NCI-H82 (cell line): ENCODE results near the gene ASAP2.

Experiments
- DNase-seq: peaks from one replicate; lab custom pipeline; 2025; lab: John Stamatoyannopoulos, UW

ASAP2 gene

DNA sequence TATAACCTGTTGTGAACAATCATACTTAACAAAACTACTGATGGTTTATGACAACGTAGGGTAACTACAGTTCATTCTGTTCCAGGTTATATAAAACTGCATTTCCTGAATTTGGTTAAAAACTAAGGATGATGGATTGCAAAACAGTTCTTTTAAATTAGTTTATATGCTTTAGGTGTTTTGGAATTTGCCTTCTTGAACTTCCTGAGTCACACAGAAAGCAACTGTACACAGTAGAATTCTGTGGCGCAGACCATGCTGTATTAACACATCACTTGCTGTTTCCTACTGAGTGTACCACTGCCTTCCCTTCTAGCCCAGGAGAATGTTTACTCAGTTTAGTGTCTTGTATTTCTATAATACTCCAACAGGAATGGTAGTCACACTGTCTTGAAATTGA, 197.3 kb downstream of the ASAP2 start:
- no peak for DNase-seq

DNA sequence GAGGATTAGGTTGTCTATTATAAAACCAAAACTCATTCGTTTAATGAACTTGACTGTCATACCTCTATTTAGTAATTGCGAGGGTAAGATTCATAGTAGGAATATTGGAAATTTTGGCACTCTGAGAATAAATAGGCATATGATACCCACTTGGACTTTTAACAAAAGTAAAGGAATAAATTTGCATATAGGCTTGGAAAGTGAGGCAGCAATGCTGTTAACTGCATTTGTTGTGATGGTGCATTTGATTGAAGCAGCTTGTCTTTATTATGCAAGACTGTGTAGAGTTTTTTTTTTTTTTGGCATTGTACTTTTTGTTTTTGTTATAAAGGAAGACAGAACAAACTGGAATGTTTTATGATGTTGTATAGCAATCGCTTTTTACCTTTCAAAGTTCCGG, 197.8 kb downstream of the ASAP2 start:
- DNase-seq, result no peak

DNA sequence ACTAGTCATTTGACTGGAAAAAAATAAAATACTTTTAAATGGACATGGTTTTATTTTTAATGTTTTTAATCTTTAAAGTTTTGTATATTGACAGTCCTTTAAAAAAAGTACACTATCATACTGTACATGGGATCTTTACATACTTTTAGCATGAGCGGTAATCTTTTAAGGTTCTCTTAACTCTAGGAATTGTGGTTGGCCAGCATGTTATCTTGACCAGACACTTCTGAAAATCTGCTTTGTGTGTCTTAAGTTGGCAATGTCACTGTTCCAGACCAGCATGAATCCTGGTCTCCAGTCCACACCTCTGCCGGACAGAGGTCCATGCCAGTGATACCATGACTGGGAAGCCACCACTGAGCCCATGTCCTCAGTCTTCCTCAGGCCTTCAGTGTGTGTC, 199.0 kb downstream of the ASAP2 start:
- DNase-seq, result no peak

DNA sequence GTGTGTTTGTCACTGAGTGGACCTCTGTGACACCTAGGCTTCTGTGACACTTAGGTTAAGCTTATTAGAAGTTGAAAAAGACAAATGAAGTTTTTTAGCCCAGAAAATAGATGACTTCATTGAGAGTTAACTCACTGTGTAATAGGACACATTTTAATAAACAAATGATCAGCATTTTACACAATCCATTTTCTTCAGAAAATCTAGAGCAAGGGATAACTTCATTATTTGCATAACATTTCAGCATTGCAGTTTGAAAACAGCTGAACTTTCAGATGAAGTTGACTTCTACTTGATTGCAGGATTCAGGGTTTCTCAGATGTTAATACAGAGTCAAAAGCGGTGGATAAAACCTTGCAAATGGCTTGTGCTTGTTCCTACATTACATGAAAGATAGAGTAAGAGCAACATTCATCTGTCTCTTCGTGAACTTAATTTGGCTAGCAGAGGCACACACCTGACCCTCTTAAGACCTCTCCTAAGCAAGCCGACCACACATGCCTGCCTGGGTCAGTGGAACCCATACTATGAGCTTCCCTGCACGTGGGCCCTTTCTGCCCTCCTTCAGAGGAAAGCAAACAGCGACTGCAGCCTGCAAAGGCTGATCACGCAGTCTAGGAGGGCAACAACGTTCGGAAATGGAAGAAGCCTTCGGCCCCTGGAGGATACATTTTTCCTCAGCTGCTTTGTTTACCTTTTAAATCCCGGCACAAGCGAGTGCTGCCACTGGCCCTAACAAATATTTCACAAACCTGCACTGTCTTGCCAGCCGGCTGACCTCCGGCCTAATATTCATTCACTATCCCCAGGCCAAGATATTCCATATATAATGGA, 200.1 kb downstream of the ASAP2 start:
- no peak for DNase-seq

DNA sequence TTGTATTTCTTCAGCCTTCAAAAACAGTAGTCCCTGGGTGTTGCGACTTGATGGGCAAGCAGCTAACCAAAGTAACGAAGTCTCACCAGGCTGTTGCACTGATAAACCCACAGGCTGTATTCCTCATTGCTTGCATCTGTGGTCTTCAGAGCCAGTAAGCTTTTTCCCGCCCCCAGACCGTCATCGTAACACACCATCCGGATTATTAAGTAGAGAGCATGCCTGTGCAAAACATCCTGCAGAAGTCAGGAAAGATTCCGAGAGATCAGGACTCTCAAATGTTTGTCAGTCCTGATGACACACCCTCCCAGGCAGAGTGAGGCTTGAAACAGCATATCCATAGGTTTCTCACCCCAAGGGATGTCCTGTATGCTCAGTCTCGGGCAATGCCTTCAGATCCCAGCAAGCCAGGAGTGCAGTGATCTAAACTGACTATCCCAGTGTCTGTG, 200.8 kb downstream of the ASAP2 start:
- peak; percentile 72 for DNase-seq

DNA sequence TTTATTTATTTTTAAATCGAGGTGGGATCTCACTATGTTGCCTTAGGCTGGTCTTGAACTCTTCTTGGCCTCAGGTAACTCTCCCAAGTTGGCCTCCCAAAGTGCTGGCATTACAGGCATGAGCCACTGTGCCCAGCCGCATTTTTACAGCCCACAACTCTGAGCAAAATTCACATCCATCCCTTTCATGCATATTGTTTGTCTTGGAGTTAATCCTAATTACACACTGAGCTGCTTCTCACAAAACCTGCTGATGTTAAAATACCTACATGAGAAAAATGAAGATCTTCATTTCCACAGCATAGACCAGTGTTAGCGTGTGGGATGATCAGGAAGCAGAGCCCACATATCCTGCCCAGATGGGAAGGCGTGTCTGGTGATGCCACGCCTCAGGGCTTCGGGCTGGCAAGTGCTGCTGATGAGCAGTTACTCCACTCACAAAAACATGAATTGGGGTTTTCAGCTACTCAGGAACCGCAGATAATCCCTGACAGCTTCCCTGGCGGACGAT, 202.1 kb downstream of the ASAP2 start:
- DNase-seq, result peak; percentile 80

DNA sequence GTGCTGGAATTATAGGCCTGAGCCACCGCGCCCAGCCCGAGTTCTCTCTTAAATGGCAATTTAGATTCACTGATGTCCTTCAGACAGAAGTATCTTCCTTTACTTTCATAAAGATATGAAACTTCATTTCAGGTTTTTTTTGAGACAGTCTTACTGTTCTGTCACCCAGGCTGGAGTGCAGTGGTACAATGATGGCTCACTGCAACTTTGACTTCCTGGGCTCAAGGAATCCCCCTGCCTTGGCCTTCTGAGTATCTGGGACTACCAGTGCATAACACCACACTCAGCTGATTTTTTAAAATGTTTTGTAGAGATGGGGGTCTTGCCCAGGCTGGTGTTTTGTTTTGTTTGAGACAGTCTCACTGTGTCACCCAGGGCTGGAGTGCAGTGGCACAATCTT, 203.5 kb downstream of the ASAP2 start:
- no peak for DNase-seq

DNA sequence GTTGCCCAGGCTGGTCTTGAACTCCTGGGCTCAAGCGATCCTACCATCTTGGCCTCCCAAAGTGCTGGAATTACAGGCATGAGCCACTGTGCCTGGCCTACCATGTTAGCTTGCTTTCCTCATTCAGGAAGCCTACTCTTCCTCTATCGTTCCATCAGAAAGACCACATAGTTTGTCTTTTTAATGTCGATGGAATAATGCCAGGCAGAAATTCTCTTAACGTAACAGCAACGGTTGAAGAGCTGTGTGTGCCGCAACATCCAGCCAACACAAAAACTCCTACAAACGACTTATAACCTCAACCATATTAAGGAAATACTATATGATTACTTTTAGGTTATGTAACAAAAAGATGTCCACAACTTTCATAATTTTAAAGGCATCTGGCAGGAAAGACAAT, 206.2 kb downstream of the ASAP2 start:
- DNase-seq, result no peak

DNA sequence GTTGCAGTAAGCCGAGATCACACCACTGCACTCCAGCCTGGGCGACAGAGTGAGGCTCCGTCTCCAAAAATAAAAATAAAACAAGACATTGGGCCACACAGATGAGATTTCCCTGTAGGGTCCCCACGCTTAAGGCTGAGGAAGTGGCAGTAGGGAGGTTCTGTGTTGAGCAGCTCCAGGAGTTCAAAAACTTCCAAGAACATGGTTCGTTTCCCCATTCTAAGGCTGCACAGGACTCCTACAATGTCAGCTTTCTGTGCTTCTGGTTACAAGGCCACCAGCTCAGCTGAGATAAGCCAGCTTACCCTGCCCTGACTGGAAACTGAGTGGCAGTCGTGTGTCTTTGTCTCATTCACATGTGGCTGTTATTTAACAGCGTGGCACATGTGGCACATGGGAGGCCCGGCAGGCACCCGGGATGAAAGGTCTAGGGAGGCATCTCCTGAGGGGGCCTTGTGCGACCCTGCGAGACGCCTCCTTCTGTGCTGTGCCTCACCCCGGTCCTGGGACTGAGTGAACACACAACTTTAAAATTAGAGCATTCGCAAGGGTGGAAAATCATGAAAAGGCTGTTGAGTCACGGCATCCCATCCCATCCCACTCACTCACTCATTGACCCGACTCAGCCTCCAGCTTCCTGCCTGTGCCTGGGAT, 209.0 kb downstream of the ASAP2 start:
- no peak for DNase-seq

DNA sequence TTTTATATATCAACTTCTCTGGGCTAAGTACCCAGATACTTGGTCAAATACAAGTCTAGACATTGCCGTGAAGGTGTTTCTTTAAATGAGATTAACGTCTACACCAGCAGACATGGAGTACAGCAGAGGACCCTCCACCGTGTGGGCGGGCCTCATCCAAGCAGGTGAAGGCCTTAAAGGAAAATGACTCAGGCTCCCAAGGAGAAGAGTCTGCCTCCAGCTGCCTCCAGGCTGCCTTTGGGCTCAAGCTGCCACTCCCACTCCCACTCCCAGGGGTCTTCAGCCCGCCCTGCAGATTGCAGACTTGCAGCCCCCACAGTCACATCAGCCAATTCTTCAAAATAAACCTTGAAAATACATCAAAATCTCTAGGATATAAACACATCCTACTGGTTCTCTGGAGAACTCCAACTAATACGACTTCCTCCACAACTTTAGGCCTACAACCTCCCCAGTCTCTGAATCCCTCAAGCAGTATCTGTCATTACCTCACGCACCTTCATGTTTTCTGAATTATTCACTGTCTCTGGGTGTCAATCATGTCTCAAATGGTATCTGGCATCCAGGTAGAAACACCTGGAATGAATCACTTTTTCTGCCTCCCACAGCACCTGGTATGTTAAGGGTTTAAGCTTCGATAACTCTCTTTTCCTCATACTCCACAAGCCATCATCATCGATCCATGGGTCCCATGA, 209.8 kb downstream of the ASAP2 start:
- DNase-seq, result no peak

DNA sequence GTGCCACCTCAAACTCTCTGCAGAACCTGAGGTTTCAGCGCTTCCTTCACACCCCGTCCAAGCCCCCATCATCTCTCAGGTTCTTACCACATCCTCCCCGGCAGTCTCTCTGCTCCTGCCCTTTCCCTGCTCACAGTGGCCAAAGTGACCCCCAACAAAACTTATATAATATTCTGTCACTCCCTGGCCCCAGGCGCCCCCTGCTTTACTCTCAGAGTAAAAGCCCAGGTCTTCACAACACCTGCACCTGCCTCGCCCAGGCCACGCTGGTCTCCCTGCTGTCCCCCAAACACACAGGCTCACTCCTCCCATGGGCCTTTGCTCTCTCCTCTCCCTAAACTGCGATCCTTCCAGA, 210.3 kb downstream of the ASAP2 start:
- DNase-seq, result no peak

DNA sequence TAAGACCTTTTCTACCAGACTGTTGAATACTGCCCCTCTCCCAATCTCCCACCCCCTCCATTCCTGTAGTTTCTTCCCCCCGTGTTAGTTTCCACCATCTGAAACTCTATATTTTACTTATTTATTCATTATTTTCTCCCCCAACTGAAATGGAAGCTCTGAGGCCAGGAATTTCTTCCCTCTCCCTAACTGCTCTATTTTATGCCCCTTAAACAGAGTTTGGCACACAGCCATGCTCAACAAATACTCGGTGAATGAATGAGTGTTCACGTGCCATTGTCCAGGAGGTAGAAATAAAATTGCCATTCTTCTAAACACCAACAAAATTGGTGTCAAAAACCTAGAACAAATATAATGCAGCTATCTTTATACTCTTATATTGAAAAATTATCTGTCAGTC, 211.1 kb downstream of the ASAP2 start:
- DNase-seq, result no peak

DNA sequence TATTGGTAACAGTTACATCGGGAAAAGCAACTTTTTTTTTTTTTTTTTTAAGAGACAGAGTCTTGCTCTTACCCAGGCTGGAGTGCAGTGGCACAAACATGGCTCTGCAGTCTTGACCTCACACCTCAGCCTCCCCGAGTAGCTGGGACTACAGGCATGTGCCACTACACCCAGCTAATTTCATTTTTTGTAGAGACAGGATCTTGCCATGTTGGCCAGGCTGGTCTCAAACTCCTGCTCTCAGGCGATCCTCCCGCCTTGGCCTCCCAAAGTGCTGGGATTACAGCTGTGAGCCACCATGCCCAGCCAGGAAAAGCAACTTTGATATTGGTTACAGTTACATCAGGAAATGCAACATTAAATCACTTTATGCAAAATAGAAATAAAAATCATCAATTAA, 212.1 kb downstream of the ASAP2 start:
- DNase-seq, result no peak

DNA sequence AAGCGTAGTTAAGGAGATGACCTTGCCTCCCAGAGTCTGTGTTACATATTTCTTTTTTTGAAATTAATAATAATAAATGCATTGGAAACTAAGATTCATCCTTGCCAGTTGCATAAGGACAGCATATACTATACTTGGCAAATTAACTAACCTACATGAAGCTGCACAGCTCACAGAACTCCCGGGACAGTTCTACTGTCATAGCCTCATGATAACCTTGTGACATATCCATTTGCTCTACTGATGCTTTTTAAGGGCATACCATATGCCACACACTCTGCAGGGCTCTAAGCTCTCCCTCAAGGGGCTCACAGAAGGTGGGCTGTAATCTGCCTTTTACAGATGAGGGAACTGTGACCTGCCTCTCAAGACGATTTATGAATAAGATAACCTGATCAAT, 212.9 kb downstream of the ASAP2 start:
- peak; percentile 65 for DNase-seq

DNA sequence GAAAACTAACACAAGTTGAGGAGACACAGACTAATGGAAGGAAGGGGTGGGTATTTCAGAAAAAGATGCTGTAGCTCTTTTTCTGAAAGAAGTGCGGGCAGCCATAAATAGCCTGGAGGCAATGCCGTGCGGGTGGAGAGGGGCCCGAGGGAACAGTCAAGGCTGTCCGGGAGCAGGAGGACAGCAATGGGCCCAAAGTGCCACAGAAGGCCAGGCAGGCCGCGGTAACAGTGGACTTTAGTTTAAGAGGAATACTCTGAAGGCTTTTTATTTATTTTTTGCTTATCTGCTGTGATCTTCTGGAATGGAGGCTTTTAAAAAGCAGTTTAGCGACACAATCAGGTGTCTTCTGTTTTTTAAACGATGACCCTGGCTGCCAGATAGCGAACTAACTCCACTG, 213.9 kb downstream of the ASAP2 start:
- DNase-seq, result no peak

DNA sequence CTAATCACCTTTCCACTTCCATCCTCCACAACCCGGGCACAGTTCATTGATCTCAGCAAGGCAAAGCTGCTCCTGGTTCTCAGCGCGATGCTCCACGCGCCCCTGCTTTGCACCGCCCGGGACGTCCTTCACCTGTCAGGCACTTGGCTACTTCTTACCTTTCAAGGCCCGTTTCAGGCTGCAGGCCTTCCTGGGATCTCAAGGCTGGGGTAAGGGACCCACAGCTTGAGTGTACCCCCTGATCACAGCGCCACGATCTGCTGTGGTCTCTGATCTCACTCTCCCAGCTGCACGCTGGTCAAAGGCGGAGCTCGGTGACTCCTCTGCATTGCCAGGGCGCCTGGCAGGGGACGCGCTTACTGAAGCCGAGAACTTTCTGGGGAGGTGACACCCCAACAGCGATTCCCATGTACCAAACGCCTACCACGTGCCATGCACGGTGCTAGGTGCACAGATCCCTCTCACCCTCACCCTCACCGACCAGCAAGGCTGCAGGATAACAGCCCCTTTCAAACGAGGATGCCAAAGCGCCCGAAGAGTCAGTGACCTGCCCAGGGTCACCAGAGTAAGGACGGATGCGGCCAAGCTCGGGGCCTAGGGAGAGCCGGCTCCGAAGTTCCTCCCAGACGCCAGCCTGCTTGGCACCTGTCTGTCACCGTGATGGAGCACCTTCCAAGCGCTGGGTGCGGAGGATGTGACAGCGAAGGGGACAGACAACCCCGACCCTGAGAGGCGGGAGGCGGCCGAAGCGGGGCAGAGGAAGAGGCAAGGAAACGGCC, 215.9 kb downstream of the ASAP2 start:
- DNase-seq, result peak; percentile 84

DNA sequence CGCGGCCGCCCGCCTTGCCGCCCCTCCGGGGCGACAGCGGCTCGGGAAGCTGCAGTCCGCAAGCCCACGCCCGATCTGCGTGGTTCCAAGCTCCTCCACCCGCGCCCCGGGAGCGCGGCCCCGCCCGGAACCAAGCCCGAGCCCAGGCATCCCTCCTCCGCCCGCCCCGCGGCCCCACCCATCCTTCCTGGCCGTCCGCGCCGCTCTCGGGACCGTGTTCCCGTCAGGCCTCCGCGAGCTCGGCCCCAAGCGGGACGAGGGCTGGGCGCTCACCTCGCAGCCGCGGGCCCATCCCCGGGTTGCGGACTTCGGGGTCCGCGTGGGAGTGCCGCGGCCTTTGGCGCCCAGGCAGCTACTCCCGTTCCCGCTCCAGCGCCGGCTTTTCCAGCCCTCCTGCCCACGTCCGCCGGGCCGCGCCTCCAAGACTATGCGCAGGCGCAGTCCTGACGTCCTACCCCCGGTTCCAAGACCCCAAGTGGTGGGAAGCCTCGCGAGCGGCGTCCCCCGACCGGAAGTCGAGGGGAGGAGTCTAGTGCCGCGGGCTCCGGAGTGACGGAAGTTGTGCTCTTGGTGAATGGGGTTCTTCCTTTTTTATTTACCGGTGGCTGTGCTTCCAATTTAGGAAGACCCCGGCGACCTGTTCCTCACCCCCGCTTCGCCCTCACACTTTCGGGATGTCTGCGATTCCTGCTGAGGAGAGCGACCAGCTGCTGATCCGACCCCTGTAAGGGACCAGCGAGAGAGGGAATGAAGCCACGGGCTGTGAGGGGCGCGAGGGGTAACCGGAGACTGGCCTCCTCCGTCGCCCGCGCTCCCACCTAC, 216.7 kb downstream of the ASAP2 start, which contains the start of the genes CPSF3 and ITGB1BP1:
Gene CPSF3, plus strand, starts transcription at position 555 of the 822 bp plus-strand sequence. Its CDS starts 120 bp downstream, at position 675.
Gene ITGB1BP1, minus strand, starts transcription at position 429 of the 822 bp plus-strand sequence. CDS start 4,831 bp downstream, outside the sequence.
- DNase-seq, result peak; percentile 99

DNA sequence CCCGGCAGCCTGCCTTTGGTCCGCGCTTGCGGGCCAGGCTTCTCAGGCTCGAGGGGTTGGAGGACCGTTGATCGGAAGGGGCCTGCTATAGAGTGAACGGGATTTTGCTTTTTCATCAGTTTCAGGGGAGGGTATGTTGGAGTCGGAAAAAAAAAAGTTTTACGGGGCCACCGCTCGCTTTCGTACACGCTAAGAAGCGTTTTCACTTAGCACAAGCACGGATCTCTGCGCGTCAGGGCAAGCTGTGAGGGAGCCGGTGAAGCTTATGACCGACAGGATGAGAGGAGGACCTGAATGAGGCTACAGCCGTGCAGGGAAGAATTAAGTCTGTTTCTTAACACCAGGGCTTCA, 217.3 kb downstream of the ASAP2 start:
- DNase-seq, result peak; percentile 47

DNA sequence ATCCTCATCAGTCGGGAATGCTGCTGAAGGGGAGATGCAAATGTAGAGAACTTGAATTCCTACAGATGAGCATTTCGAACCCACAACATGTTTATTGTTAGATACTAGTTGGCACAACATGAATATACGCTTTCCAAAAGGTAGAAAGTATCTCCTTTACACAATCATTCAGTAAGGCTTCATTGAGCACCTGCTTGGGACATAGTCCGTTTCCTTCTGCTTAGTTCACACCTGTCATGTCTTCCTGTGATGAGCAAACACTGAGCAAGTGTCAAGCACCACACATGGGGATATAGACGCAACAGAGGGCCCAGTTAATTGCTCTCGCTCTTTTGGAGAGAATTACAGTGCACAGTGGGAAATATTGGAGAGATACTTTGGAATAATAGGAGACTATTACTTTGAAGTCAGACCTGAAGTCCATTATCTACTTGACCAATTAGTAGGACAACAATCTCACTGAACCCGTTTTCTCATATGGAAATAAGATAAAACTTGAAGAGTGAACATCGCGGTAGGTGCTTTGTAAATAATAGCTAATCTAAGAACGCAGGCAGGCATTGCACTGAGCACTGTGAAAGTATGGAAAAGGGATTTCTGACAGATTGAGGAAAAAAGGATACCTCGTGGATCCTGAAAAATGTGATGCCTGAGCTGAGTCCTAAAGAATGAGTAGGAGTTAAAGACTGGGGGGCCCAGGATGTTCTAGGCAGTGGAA, 218.0 kb downstream of the ASAP2 start:
- no peak for DNase-seq

DNA sequence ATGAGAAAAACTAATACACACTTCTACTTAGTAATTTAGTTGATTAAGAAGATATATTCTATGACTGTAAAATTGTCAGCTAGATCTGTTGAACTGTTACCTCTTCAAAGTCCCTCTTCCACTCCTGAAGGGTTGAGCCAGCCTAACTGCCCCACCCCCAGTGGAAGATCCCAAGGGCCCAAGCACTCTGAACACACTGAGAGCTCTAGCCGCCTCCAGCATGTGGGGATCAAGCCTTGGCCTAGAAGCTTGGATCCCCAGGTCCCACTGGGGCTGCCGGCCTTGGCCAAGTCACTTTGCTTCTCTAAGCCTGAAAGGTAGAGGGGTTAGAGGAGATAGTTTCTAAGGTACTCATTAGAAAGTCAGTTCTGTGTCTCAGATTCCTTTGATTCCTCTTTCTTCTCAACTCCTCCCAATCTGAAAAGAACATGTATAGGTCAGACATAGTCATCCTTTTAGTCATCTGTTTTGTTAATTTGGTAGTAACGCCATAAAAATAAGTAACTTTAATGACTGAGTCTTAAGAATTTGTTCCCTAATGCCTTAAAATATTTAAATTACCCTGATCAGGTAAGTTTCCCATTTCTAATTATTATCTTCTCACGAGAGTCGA, 222.5 kb downstream of the ASAP2 start:
- DNase-seq, result no peak
